HG03565 (cell line): Measurements from ENCODE around the gene DZIP1L.
A peak's percentile ranks its signal among the peaks of the same experiment; 100 is the strongest.

Source experiments
- ATAC-seq: cut with Tn5 transposase; IDR thresholded peaks from one replicate; pipeline ENCODE4 v1.9.1; 2021; ENCODE audit warnings: mild to moderate bottlenecking, moderate library complexity; ENCODE audit not compliant: unreplicated experiment

The DZIP1L gene

DNA sequence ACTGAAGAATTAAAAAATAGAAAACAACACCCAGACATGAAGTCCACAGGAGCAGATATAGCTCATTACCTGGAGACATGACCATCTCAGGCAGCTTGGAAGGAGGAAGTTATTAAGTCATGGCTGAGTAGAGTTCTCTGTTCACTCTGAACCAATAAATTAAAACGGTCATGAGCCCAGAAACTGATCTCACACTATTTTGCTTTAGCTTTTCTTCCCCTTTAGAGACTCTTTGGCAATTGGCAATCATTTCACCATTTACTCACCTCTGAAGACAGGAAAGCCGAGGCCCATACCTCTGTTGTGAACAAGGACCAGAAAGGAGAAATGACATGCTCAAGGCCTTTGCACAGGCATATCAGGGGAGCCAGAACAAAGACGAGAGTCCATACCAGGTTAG lies 78.8 kb downstream of the DZIP1L start:
- no peak for ATAC-seq

DNA sequence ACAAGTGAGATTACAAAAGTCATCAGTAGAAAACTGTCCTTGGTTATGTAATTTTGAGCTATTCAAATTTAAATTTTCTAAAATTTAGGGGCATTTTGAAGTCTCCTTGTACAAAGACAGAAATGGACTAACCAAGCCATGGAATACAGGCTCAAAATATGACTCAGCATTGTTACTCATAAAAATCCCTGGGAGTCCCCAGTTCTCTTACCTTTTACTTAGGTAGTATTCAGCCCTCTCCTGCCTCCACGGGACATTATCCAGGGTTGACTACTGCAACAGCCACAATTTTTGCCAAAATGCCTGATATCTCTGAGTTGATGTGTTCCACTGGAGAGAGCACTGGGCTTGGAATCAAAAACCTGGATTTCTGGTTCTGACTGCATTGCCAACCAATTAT lies 80.5 kb downstream of the DZIP1L start:
- no peak for ATAC-seq

DNA sequence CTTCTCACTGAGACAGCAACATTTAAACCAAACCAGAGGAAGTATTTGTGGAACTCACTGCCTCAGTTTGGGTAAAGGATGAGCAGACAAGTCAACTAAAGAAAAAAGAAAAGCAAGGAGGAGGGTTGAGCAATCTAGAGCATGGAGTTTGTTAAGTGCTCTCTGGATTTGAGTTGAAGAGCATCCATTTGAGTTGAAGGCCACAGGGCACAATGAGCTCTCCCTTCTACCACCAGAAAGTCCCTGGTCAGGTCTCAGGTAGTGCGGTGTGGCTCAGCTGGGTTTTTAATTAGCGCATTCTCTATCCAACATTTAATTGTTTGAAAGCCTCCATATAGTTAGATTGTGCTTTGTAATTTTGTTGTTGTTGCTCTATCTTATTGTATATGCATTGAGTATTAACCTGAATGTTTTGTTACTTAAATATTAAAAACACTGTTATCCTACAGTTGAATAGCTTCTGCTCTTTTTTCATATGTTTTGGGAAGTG lies 82.2 kb downstream of the DZIP1L start:
- no peak for ATAC-seq

DNA sequence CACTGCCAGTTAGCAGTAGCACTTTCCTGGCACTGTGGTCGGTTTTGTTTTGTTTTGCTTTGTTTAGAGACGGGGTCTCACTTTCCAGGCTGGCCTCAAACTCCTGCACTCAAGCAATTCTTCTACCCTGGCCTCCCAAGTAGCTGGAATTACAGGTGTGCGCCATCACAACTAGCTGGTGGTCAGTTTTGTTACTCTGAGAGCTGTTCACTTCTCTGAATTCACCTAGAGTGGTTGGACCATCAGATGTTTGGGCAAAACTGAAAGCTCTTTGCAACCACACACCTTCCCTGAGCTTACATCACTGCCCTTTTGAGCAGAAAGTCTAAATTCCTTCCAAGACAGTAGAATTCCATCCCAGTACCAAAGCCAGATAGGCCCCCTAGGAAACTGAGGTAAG lies 82.8 kb downstream of the DZIP1L start:
- no peak for ATAC-seq

DNA sequence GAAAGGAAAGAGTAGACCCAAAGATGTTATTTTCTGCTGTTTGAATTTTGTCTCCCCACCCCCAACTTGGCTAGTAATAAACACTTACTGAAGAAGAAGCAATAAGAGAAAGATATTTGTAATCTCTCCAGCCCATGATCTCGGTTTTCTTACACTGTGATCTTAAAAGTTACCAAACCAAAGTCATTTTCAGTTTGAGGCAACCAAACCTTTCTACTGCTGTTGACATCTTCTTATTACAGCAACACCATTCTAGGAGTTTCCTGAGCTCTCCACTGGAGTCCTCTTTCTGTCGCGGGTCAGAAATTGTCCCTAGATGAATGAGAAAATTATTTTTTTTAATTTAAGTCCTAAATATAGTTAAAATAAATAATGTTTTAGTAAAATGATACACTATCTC lies 83.9 kb downstream of the DZIP1L start:
- ATAC-seq = no peak

DNA sequence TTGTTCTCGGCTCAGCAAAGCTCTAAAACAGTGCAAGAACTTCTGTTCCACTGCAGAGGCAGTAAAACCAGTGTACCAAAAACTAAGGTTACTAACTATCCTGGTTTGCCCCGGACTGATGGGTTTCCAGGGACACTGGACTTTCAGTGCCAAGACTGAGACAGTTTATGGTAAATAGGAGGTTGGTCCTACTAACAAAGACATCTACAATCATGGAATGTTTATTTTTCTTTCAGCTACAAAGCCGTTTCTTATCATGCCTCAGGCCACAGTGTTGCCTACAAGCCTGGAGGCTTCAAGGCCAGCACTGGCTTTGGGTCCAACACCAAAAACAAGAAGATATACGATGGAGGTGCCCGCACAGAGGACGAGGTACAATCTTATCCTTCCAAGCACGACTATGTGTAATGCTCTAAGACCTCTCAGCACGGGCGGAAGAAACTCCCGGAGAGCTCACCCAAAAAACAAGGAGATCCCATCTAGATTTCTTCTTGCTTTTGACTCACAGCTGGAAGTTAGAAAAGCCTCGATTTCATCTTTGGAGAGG lies 84.6 kb downstream of the DZIP1L start:
- ATAC-seq = no peak

DNA sequence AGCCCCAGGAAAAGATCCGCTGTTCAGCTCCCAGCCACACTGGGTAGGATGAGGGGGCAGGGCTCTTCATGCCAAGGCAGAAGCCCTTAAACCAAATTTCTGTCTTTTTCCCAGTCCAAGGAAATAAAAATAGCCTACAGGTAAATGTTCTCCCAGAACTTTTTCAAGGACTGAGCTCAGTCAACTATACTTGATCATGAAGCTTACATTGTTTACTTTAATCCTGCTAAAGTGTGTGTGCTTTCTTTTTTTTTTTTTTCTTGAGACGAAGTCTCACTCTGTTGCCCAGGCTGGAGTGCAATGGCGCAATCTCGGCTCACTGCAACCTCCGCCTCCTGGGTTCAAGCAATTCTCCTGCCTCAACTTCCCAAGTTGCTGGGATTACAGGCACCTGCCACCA lies 87.6 kb downstream of the DZIP1L start:
- ATAC-seq = no peak

DNA sequence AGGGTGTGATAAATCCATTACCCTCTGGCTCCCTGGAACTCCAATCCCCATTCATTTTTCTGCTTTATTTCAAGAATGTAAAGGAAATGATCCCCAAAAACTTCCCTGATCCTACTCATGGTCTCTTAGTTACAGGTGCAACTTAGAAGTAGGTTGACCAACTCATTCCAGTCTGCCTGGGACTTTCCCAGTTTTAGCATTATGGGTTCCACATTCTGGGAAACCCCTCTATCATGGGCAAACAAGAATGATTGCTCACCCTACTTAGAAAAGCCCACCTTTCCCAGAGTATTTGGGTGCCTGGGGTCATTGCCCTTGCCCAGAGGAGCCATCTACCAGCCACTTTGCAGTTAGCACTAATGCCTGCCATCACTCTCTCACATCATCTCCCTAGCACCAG lies 89.9 kb downstream of the DZIP1L start:
- no peak for ATAC-seq

DNA sequence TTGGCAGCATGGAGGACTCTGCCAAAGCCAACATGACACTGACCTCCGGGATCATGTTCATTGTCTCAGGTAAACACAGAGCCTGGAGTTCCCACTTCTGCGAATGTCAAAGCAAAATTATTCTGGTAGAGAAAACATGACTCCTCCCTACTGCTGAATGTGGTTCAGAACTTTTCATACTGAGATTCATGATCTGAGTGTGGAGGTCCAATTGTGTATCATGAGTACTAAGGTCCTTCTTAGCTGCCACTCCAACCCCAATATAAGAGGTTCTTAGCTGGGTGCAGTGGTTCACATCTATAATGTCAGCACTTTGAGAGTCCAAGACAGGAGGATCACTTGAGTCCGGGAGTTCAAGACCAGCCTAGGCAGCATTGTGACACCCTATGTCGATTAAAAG lies 91.7 kb downstream of the DZIP1L start:
- peak; percentile 49 for ATAC-seq

DNA sequence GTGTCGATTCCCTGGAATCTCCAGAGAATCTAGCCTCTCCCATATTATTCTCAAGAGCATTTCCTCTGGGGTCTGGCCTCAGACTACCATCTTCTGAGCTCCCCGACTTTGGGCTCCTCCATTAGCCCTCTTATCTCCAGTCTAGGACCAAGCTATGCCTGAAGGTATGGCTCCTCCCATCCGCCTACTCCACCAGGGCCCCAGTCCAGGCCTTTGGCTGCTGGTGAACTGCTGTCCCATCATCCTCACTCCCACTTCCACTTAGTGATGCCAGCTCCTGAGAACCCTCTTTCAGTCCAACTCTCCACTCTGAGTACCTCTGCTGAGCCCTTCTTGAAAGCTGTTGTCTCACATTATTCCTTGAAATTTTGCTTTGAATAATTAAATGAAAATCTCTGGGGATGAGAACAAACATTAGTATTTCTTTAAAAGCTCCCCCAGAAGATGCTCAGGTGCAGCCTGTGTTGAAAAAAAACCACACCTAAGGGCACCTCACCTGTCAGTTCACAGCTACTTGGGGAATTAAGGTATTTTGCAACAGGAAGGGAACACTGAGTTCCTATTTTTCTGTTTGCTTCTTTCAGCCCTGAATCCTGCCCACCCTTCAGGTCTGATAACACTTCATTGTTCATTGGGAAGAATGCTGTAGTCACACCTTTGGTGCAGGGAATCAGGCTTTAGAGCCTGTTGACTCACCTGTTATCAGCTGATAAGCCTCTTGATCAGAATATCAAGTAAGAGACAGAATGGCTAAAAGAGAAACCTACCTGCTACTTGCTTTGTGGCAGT lies 95.9 kb downstream of the DZIP1L start:
- no peak for ATAC-seq

DNA sequence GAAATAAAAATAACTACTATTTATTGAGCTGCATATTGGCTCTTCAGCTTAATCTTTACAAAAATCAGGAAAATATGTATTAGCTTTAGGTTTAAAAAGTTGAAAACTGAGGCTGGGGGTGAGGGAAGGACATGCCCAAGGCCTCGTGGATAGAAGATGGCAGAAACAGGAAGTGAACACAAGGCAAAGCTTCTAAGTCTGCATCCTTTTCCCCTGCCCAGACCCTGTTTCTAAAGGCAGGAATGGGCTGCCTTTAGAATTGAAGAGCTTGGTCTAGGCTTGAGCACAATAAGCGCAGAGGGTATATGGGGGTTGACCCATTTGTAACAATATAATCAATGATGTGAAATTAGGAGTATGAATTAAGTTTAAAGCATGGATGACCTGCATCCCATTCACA lies 99.3 kb downstream of the DZIP1L start:
- no peak for ATAC-seq

DNA sequence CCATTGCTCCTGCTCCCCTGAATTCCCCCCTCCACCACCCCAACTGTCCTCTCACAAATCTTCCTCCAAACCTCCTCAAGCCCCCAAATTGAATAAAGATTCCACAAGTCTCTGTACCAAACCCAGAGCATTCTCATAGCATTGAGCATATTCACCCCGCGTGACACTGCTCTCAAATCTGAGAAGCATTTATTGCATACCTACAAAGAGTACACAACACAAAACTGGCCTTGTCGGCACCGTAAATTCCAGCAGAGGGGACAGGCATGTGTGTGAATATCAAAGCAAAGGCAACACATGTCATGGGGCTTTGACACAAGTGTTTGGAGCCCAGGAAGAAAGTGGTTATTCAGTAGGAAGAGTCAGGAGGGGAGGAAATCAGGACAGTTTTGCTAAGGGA lies 102.9 kb downstream of the DZIP1L start:
- ATAC-seq = no peak
